Gastrocnemius medialis (tissue), 4 donors: ENCODE measurements around the gene AKAP13.

Source experiments
- POLR2A ChIP-seq, 2 donors: fragments of 450-650 bp; IDR thresholded peaks; one replicate each; pipeline ENCODE4 v1.6.1; 2017; ENCODE audit warnings: antibody characterized with exemption in 2 of 2, mild to moderate bottlenecking in 2 of 2, moderate library complexity in 2 of 2
- TF ChIP-seq, protein P1 (sequence below), 5 experiments: fragments of 450-650 bp in 3 of 5; fragments of 200-600 bp in 2 of 5; sonication (generic) in 2 of 5; IDR thresholded peaks in 4 of 5; conservative IDR thresholded peaks in 1 of 5; 1 replicate in 4 of 5; 2 replicates in 1 of 5; pipeline ENCODE4 v1.5.1; 2016 to 2019; ENCODE audit warnings: antibody characterized with exemption in 5 of 5, mild to moderate bottlenecking in 3 of 5, moderate library complexity in 3 of 5

DNA sequence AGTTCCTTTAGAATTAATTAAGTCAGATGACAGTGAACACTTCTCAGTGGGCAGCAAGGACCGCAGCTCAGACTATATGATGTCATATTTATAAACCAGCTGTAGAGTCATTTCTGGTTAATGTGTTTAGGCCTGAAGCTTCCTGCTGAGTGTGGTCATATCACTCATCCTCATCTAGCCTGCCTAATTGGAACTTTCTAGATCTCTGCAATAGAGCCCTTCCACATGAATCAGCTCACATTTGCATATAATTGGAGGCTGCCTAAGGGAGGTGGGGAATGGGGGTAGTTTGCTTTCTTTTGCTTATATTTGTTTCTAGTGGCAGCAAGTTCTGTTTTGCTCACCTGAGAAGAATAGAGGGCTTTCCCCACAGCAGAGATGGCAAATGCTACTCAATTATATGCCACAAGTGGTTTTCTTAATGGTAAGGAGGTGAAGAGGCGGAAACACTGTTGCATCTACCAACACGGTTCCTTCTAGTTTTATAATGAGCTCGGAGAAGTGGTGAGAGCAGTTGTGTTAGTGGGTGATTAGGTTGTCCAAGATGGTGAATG is 266.2 kb downstream of the AKAP13 start:
- TF ChIP-seq, protein P1, sequence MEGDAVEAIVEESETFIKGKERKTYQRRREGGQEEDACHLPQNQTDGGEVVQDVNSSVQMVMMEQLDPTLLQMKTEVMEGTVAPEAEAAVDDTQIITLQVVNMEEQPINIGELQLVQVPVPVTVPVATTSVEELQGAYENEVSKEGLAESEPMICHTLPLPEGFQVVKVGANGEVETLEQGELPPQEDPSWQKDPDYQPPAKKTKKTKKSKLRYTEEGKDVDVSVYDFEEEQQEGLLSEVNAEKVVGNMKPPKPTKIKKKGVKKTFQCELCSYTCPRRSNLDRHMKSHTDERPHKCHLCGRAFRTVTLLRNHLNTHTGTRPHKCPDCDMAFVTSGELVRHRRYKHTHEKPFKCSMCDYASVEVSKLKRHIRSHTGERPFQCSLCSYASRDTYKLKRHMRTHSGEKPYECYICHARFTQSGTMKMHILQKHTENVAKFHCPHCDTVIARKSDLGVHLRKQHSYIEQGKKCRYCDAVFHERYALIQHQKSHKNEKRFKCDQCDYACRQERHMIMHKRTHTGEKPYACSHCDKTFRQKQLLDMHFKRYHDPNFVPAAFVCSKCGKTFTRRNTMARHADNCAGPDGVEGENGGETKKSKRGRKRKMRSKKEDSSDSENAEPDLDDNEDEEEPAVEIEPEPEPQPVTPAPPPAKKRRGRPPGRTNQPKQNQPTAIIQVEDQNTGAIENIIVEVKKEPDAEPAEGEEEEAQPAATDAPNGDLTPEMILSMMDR (IDR thresholded peaks at IDR 0.05 in 4 of 5, conservative IDR thresholded peaks at IDR 0.05 in 1 of 5): no peak
- TF ChIP-seq POLR2A (IDR thresholded peaks at IDR 0.05): no peak
